Subcutaneous abdominal adipose tissue (tissue), 5 donors: ENCODE data around the gene STRIP1.
A peak's percentile ranks its signal among the peaks of the same experiment; 100 is the strongest.

Experiments used
- H3K27ac ChIP-seq: one replicate; pipeline ENCODE4 v1.7.0; 2013; ENCODE audit warnings: low read depth, mild to moderate bottlenecking, inconsistent platforms, low read length, moderate library complexity
- H3K27me3 ChIP-seq, 5 donors: one replicate each; pipeline ENCODE4 v1.7.0; 2013; ENCODE audit warnings: low read length in 5 of 5, inconsistent platforms in 1 of 5; ENCODE audit not compliant: control insufficient read depth in 5 of 5, insufficient read depth in 4 of 5
- H3K36me3 ChIP-seq, 5 donors: one replicate each; pipeline ENCODE4 v1.7.0; 2013; ENCODE audit warnings: low read length in 5 of 5; ENCODE audit not compliant: control insufficient read depth in 5 of 5, insufficient read depth in 5 of 5
- H3K4me1 ChIP-seq, 5 donors: one replicate each; pipeline ENCODE4 v1.7.0; 2013; ENCODE audit warnings: low read length in 5 of 5, mild to moderate bottlenecking in 3 of 5, moderate library complexity in 1 of 5; ENCODE audit not compliant: control insufficient read depth in 5 of 5, insufficient read depth in 5 of 5
- H3K4me3 ChIP-seq, 5 donors: one replicate each; pipeline ENCODE4 v1.7.0; 2013; ENCODE audit warnings: low read length in 5 of 5, low read depth in 1 of 5
- H3K9ac ChIP-seq, 5 donors: one replicate each; pipeline ENCODE4 v1.7.0; 2013; ENCODE audit warnings: low read length in 5 of 5, mild to moderate bottlenecking in 4 of 5, moderate library complexity in 3 of 5
- H3K9me3 ChIP-seq, 5 donors: one replicate each; pipeline ENCODE4 v1.7.0; 2013; ENCODE audit warnings: low read length in 5 of 5; ENCODE audit not compliant: control insufficient read depth in 5 of 5
- donor health status: healthy.
- donor health status: healthy.
- donor health status: healthy.
- donor health status: healthy.
- donor health status: healthy.

Gene STRIP1

GRCh38 chr1:110057963-110058518 is 23.6 kb downstream of the STRIP1 start:
- Histone ChIP-seq H3K36me3 (peaks cover 0 to 76% (median 56%) of the 10 kb centered on the region in 5 donors), H3K4me1 (peaks cover 3 to 27% (median 15%) of the 10 kb centered on the region in 5 donors), H3K4me3 (no peak overlapping the region), H3K27me3 (no peaks in the 10 kb centered on the region), H3K9ac (no peak overlapping the region), H3K9me3 (no peaks in the 10 kb centered on the region), H3K27ac (peak overlapping the region; percentile 15)

- Histone ChIP-seq H3K9ac (no peak overlapping the region), H3K36me3 (peaks cover 0 to 71% (median 50%) of the 10 kb centered on the region in 5 donors), H3K4me1 (peaks cover 3 to 30% (median 16%) of the 10 kb centered on the region in 5 donors), H3K9me3 (no peaks in the 10 kb centered on the region), H3K27me3 (no peaks in the 10 kb centered on the region), H3K27ac (no peak overlapping the region), H3K4me3 (no peak overlapping the region)
These were observed 24.2 kb downstream of the STRIP1 start for GRCh38 chr1:110058591-110058990.

- no peaks in the 10 kb centered on the region for H3K27me3 ChIP-seq
- H3K9me3 ChIP-seq = no peaks in the 10 kb centered on the region
- no peak overlapping the region for H3K4me3 ChIP-seq
- no peak overlapping the region for H3K9ac ChIP-seq
- H3K27ac ChIP-seq = no peak overlapping the region
- H3K4me1 ChIP-seq = peaks cover 3 to 28% (median 16%) of the 10 kb centered on the region in 5 donors
- peaks cover 0 to 64% (median 45%) of the 10 kb centered on the region in 5 donors for H3K36me3 ChIP-seq
These were observed 24.9 kb downstream of the STRIP1 start for GRCh38 chr1:110059133-110059863.

DNA sequence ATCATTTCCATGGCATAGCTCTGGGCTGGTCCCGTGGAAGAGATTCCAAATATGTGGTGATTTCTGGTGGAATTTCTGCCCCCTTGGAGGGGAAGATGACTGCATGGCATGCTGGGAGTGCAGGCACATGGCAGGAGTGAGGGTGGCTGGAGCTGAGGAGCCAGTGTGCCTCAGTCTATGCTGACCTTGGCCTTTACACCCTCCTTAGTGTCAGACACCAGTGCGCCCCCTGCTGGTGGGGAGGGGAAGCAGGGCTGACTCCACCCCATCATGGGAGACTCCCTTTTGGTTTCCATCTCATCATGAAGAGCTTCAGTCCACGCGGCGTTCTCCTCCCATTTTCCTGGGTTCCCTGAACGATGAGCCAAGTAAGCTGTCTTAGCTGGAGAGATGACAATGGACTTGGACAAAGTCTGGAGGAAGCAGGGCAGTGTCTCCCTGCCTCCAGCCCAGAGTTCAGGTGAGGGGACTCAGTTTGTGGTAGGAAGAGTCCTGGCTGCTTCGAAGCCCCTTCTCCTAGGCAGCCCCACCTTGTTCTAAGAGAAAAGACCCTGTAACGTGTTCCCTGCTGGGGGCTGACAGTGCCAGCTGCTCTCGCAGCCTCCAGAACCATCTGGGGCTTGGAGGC is 25.7 kb downstream of the STRIP1 start:
- peaks cover 0 to 55% (median 38%) of the 10 kb centered on the region in 5 donors for H3K36me3 ChIP-seq
- H3K27ac ChIP-seq = no peak overlapping the region
- peak overlapping the region in 1 of 5 donors; percentile 8 for H3K9ac ChIP-seq
- no peak overlapping the region for H3K4me3 ChIP-seq
- H3K9me3 ChIP-seq = no peaks in the 10 kb centered on the region
- peaks cover 3 to 28% (median 16%) of the 10 kb centered on the region in 5 donors for H3K4me1 ChIP-seq
- no peaks in the 10 kb centered on the region for H3K27me3 ChIP-seq

DNA sequence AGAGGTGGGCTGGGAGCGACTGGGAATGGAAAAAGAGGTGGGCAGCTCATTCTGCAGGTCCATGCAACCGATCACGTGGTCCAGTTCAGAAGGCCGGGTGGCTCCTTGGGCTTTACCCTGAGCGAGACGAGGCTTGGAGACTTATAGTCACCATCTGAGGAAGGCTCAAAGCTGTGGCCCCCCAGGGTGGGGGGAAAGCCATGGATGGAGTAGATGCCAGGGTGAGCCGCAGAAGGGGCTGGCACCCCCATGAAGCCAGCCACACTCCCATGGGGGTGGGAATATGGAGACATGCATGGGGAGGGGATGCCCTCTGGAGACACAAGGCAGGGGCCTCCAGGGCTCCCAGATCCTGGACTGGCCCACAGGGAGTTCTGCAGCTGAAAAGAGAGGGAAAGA is 26.2 kb downstream of the STRIP1 start:
- Histone ChIP-seq H3K9ac (peak overlapping the region in 1 of 5 donors; percentile 8), H3K36me3 (peaks cover 0 to 50% (median 33%) of the 10 kb centered on the region in 5 donors), H3K4me3 (no peak overlapping the region), H3K4me1 (peaks cover 3 to 28% (median 16%) of the 10 kb centered on the region in 5 donors), H3K27ac (no peak overlapping the region), H3K9me3 (no peaks in the 10 kb centered on the region), H3K27me3 (no peaks in the 10 kb centered on the region)

DNA sequence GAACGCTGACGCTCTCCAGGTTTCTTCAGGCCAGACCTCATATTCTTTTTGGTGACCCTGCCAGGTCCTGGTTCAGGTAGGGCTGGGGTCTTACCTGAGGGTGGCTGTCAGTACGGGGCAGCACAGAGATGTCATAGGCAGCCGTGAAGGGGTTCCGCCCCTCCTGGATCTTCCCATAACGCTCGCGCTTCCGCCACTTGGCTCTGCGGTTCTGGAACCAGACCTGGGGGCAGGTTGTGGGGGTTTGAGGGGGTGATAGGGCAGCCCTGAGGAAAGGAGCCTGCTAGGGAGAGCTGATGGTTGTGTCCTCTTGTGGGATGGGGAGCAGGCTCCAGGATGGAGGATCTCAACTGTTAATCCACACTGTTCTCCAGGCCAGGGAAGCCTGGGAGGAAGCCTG is 26.9 kb downstream of the STRIP1 start:
- no peak overlapping the region for H3K4me3 ChIP-seq
- peaks cover 3 to 26% (median 15%) of the 10 kb centered on the region in 5 donors for H3K4me1 ChIP-seq
- H3K27ac ChIP-seq = no peak overlapping the region
- H3K9ac ChIP-seq = no peak overlapping the region
- H3K36me3 ChIP-seq = peaks cover 0 to 43% (median 26%) of the 10 kb centered on the region in 5 donors
- peaks cover 0 to 5% (median 0%) of the 10 kb centered on the region in 5 donors for H3K27me3 ChIP-seq
- H3K9me3 ChIP-seq = no peaks in the 10 kb centered on the region

DNA sequence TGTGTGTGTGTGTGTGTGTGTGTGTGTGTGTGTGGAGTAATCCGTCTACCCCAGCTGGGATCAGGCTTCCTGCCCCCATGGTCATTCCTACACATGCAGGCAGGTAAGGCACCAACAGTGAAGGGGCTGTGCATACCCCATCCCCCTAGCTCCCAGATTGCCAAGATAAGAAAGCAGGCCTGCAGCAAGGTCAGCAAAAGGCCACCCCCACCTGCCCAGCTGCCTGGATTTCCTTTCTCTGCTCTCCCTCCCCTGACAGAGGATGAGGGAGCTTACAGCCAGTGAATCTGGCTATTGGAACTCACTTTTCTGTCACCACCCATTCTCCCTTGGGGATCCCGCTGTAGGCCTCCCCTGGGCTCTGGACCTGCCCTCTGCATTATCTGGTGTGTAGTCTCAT is 28.2 kb downstream of the STRIP1 start:
- H3K36me3 ChIP-seq = peaks cover 0 to 31% (median 15%) of the 10 kb centered on the region in 5 donors
- no peak overlapping the region for H3K4me3 ChIP-seq
- no peaks in the 10 kb centered on the region for H3K9me3 ChIP-seq
- H3K9ac ChIP-seq = no peak overlapping the region
- peaks cover 2 to 16% (median 7%) of the 10 kb centered on the region in 5 donors for H3K27me3 ChIP-seq
- no peak overlapping the region for H3K27ac ChIP-seq
- H3K4me1 ChIP-seq = peaks cover 0 to 26% (median 16%) of the 10 kb centered on the region in 5 donors

DNA sequence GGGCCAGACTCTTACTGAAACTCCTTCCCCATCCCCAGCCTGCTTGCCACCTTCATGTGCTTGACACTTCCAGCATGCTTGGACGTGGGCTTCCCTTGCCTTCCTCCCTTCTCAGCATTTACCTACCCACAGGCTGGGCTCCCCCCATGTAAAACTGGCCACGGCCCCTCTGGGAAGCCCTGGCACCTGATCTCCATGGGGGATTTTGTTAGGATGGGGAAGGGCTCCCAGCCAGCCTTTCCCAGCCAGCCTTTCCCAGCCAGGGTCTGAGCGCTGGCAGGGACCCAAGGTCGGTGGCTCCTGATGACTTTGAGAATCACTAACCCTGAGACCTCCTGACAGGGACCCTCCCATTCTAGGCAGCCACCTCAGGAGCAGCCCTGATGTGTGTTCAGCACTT is 29.4 kb downstream of the STRIP1 start:
- no peak overlapping the region for H3K27ac ChIP-seq
- no peak overlapping the region for H3K4me3 ChIP-seq
- no peaks in the 10 kb centered on the region for H3K9me3 ChIP-seq
- H3K27me3 ChIP-seq = peaks cover 13 to 25% (median 19%) of the 10 kb centered on the region in 5 donors
- H3K9ac ChIP-seq = no peak overlapping the region
- peaks cover 0 to 19% (median 4%) of the 10 kb centered on the region in 5 donors for H3K36me3 ChIP-seq
- H3K4me1 ChIP-seq = peaks cover 0 to 31% (median 26%) of the 10 kb centered on the region in 5 donors

GRCh38 chr1:110064576-110065337 is 30.3 kb downstream of the STRIP1 start:
- Histone ChIP-seq H3K4me3 (no peak overlapping the region), H3K9me3 (no peaks in the 10 kb centered on the region), H3K27ac (no peak overlapping the region), H3K9ac (no peak overlapping the region), H3K36me3 (peaks cover 0 to 14% (median 3%) of the 10 kb centered on the region in 5 donors), H3K4me1 (peaks cover 0 to 41% (median 36%) of the 10 kb centered on the region in 5 donors), H3K27me3 (peaks cover 23 to 35% (median 28%) of the 10 kb centered on the region in 5 donors)
